ENCODE results near the gene ZFR. TPM values are rescaled to one million over a fixed set of nuclear protein-coding genes. Genes with fewer than 3 reads are reported as not detected.
"Not testable (repeated sequence)": the region's sequence is repeated elsewhere in the genome, so short reads cannot be mapped to it uniquely, and the experiment has no call there.

Gene ZFR
- total and polyA plus RNA-seq, 2 experiments from 2014 or later: 103 to 124 TPM

GRCh38 chr5:32458880-32459495, 14.4 kb upstream of the ZFR start:
- no peak overlapping the region for H2AFZ ChIP-seq
- peaks cover 14% of the 10 kb centered on the region for H3F3A ChIP-seq (ENCODE audit: insufficient read depth)
- no peaks in the 10 kb centered on the region for H3K27me3 ChIP-seq (replicated peaks; ENCODE audit: insufficient read depth)
- peak; percentile 14 for DNase-seq
- in situ Hi-C loops (cut with MboI): no loop called here
- WGBS, 2 experiments (ENCODE audit: low coverage in 1 of 2, low lambda C conversion rate in 2 of 2, missing lambda C conversion rate in 2 of 2): 35 to 39% methylated on average over 5 of the region's 5 CpGs
- no peaks in the 10 kb centered on the region for H4K20me1 ChIP-seq (ENCODE audit: insufficient read depth)
- no peak overlapping the region for H3K27ac ChIP-seq
- H3K4me1 ChIP-seq (ENCODE audit: insufficient read depth): peaks cover 19% of the 10 kb centered on the region
- H3K4me2 ChIP-seq (ENCODE audit: unreplicated experiment): no peak overlapping the region
- no peak overlapping the region for H3K4me3 ChIP-seq
- H3K79me2 ChIP-seq (ENCODE audit: insufficient read depth): no peaks in the 10 kb centered on the region
- no peaks in the 10 kb centered on the region for H3K9me2 ChIP-seq (ENCODE audit: insufficient read depth)
- no peaks in the 10 kb centered on the region for H3K9me3 ChIP-seq (ENCODE audit: low read depth)
- no peak overlapping the region for H3K9ac ChIP-seq
- TF ChIP-seq EZH2phosphoT487 (IDR thresholded peaks at IDR 0.05; ENCODE audit: insufficient read depth, low read depth): no peak
- TF ChIP-seq EZH2 (IDR thresholded peaks at IDR 0.05; ENCODE audit: insufficient read depth, poor library complexity, severe bottlenecking): no peak
- H3K36me3 ChIP-seq (ENCODE audit: low read depth): no peaks in the 10 kb centered on the region

GRCh38 chr5:32455311-32455710, 10.8 kb upstream of the ZFR start:
- in situ Hi-C loops (cut with MboI): no loop called here

GRCh38 chr5:32454821-32455220, 10.3 kb upstream of the ZFR start:
- Histone ChIP-seq H4K20me1 (ENCODE audit: insufficient read depth) (no peaks in the 10 kb centered on the region), H3K4me2 (ENCODE audit: unreplicated experiment) (no peak overlapping the region), H2AFZ (no peak overlapping the region), H3K27ac (no peak overlapping the region), H3K9me2 (ENCODE audit: insufficient read depth) (no peaks in the 10 kb centered on the region), H3K79me2 (ENCODE audit: insufficient read depth) (no peaks in the 10 kb centered on the region), H3K36me3 (ENCODE audit: low read depth) (no peaks in the 10 kb centered on the region), H3K27me3 (replicated peaks; ENCODE audit: insufficient read depth) (no peaks in the 10 kb centered on the region), H3K4me1 (ENCODE audit: insufficient read depth) (no peaks in the 10 kb centered on the region), H3K9ac (no peak overlapping the region), H3K4me3 (no peak overlapping the region), H3K9me3 (ENCODE audit: low read depth) (no peaks in the 10 kb centered on the region), H3F3A (ENCODE audit: insufficient read depth) (no peaks in the 10 kb centered on the region)
- in situ Hi-C loops (cut with MboI): no loop called here
- no peak for DNase-seq
- 88 to 89% methylated on average over 5 of the region's 5 CpGs for WGBS, 2 experiments (ENCODE audit: low coverage in 1 of 2, low lambda C conversion rate in 2 of 2, missing lambda C conversion rate in 2 of 2)
- TF ChIP-seq EZH2 (IDR thresholded peaks at IDR 0.05; ENCODE audit: insufficient read depth, poor library complexity, severe bottlenecking): no peak
- no peak for TF ChIP-seq EZH2phosphoT487 (IDR thresholded peaks at IDR 0.05; ENCODE audit: insufficient read depth, low read depth)

More at GRCh38 chr5:32455311-32455710, 10.8 kb upstream of the ZFR start:
- Histone ChIP-seq H3K9ac (no peak overlapping the region), H3K4me2 (ENCODE audit: unreplicated experiment) (no peak overlapping the region), H3K79me2 (ENCODE audit: insufficient read depth) (no peaks in the 10 kb centered on the region), H4K20me1 (ENCODE audit: insufficient read depth) (no peaks in the 10 kb centered on the region), H3K4me1 (ENCODE audit: insufficient read depth) (no peaks in the 10 kb centered on the region), H2AFZ (no peak overlapping the region), H3K27ac (no peak overlapping the region), H3K9me3 (ENCODE audit: low read depth) (no peaks in the 10 kb centered on the region), H3K27me3 (replicated peaks; ENCODE audit: insufficient read depth) (no peaks in the 10 kb centered on the region), H3F3A (ENCODE audit: insufficient read depth) (no peaks in the 10 kb centered on the region), H3K36me3 (ENCODE audit: low read depth) (no peaks in the 10 kb centered on the region), H3K4me3 (no peak overlapping the region), H3K9me2 (ENCODE audit: insufficient read depth) (no peaks in the 10 kb centered on the region)
- TF ChIP-seq EZH2phosphoT487 (IDR thresholded peaks at IDR 0.05; ENCODE audit: insufficient read depth, low read depth) (no peak), EZH2 (IDR thresholded peaks at IDR 0.05; ENCODE audit: insufficient read depth, poor library complexity, severe bottlenecking) (no peak)
- WGBS, 2 experiments (ENCODE audit: low coverage in 1 of 2, low lambda C conversion rate in 2 of 2, missing lambda C conversion rate in 2 of 2): 75% methylated on average over 6 of the region's 6 CpGs
- no peak for DNase-seq

GRCh38 chr5:32453916-32454315, 9.4 kb upstream of the ZFR start:
- DNase-seq: no peak
- H3K27me3 ChIP-seq (replicated peaks; ENCODE audit: insufficient read depth): no peaks in the 10 kb centered on the region
- in situ Hi-C loops (cut with MboI): no loop called here
- H3K4me2 ChIP-seq (ENCODE audit: unreplicated experiment): no peak overlapping the region
- H3F3A ChIP-seq (ENCODE audit: insufficient read depth): no peaks in the 10 kb centered on the region; the same call in 1 of the 2 replicates
- H2AFZ ChIP-seq: no peak overlapping the region
- no peak overlapping the region for H3K9ac ChIP-seq
- TF ChIP-seq EZH2phosphoT487 (IDR thresholded peaks at IDR 0.05; ENCODE audit: insufficient read depth, low read depth): no peak
- WGBS, 2 experiments (ENCODE audit: low coverage in 1 of 2, low lambda C conversion rate in 2 of 2, missing lambda C conversion rate in 2 of 2): 78 to 83% methylated on average over 5 of the region's 5 CpGs
- H3K9me2 ChIP-seq (ENCODE audit: insufficient read depth): no peaks in the 10 kb centered on the region
- H3K36me3 ChIP-seq (ENCODE audit: low read depth): no peaks in the 10 kb centered on the region
- no peaks in the 10 kb centered on the region for H3K4me1 ChIP-seq (ENCODE audit: insufficient read depth)
- H3K79me2 ChIP-seq (ENCODE audit: insufficient read depth): no peaks in the 10 kb centered on the region
- H3K4me3 ChIP-seq: no peak overlapping the region
- H4K20me1 ChIP-seq (ENCODE audit: insufficient read depth): no peaks in the 10 kb centered on the region
- no peaks in the 10 kb centered on the region for H3K9me3 ChIP-seq (ENCODE audit: low read depth)
- H3K27ac ChIP-seq: no peak overlapping the region

- H3K36me3 ChIP-seq (ENCODE audit: low read depth); H3K9ac ChIP-seq; H3K27me3 ChIP-seq (replicated peaks; ENCODE audit: insufficient read depth); H3F3A ChIP-seq (ENCODE audit: insufficient read depth); H3K27ac ChIP-seq; H3K4me2 ChIP-seq (ENCODE audit: unreplicated experiment); H4K20me1 ChIP-seq (ENCODE audit: insufficient read depth); H3K4me3 ChIP-seq; in situ Hi-C loops (cut with MboI); H3K9me2 ChIP-seq (ENCODE audit: insufficient read depth); H3K9me3 ChIP-seq (ENCODE audit: low read depth); H3K79me2 ChIP-seq (ENCODE audit: insufficient read depth); H3K4me1 ChIP-seq (ENCODE audit: insufficient read depth); H2AFZ ChIP-seq: not testable (repeated sequence)
- peak; percentile 25 for DNase-seq
- 68 to 78% methylated on average over 6 of the region's 6 CpGs for WGBS, 2 experiments (ENCODE audit: low coverage in 1 of 2, low lambda C conversion rate in 2 of 2, missing lambda C conversion rate in 2 of 2)
These were observed 7.8 kb upstream of the ZFR start for GRCh38 chr5:32452316-32452715.
